ENCODE measurements around the gene GJA4. TPM values are rescaled to one million over a fixed set of nuclear protein-coding genes. Genes with fewer than 3 reads are reported as not detected.

The GJA4 gene
- total RNA-seq, 1 experiment from 2014 or later = not detected

DNA sequence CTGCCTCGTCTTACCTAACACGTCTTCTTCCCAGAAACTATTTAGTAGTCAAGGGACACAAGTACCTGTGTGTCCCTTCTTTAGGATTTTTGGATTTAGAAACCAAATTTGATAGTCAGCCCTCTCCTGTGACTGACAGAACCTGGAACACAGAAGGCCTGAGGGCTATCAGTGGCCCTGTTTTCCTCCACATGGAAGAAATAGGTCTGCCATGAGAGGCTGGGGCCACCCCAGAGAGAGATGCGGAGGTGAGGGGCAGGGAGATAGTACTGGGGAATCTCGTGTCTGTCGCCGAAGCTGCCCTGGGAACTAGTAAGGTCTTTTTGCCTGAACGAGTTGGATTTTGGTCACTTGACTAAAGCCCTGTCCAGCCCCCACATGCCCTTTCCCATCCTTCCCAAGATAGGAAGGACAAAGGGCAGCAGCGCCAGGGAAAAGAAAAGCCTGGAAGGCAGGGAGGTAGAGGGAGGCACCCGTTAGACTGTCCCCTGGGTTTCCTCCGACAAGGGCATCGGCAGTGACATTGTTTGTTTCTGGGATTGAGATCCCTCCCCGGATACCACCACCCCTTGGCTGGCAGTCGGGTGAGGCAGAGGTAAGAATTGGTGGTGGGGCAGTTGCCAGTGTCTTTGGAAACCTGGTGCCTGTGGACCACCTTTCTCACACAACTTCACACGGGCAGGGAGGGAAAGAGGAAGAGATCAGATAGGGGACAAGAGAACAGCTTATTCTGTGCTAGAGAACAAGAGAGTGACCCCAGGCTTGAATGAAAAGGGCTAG, 46.9 kb downstream of the GJA4 start:
- H3K4me3 ChIP-seq (replicated peaks in 1 of 2; ENCODE audit: low read depth in 1 of 2, low read length in 2 of 2) = no peak overlapping the region
- no peak overlapping the region for H3K4me2 ChIP-seq (ENCODE audit: low read length)
- no peaks in the 10 kb centered on the region for H3K9me2 ChIP-seq (ENCODE audit: insufficient read depth)
- no peaks in the 10 kb centered on the region for H3K27me3 ChIP-seq (ENCODE audit: insufficient read depth, low read length)
- H4K20me1 ChIP-seq (ENCODE audit: insufficient read depth) = no peaks in the 10 kb centered on the region
- ChIA-PET POLR2A (no interaction called here), CTCF (no interaction called here), RAD21 (ENCODE audit: low non-redundant PET in 1 of 2, low total read pairs in 2 of 2, uncharacterized antibody in 2 of 2, unreplicated experiment in 2 of 2) (no interaction called here)
- intact Hi-C loops (cut with micrococcal nuclease) = no loop called here
- H3K4me1 ChIP-seq (ENCODE audit: control insufficient read depth in 1 of 2, insufficient read depth in 2 of 2, low read length in 2 of 2) = no peaks in the 10 kb centered on the region
- no TSS peak for BruUV-seq (replicated peaks)
- no peak for ATAC-seq
- TF ChIP-seq TCF7L2 (IDR thresholded peaks at IDR 0.05; ENCODE audit: borderline replicate concordance, extremely low read depth, insufficient read depth, insufficient read length) = no peak
- TF ChIP-seq EGR1 (IDR thresholded peaks at IDR 0.05; ENCODE audit: low read depth) = no peak
- TF ChIP-seq, protein P1, sequence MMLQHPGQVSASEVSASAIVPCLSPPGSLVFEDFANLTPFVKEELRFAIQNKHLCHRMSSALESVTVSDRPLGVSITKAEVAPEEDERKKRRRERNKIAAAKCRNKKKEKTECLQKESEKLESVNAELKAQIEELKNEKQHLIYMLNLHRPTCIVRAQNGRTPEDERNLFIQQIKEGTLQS (IDR thresholded peaks at IDR 0.05) = no peak
- no peak for TF ChIP-seq FOSL1 (IDR thresholded peaks at IDR 0.05; ENCODE audit: low read depth)
- TF ChIP-seq EZH2 (IDR thresholded peaks at IDR 0.05) = no peak
- TF ChIP-seq JUND (IDR thresholded peaks at IDR 0.05) = no peak
- TF ChIP-seq POLR2AphosphoS5 (IDR thresholded peaks at IDR 0.05; ENCODE audit: low read depth, low read length) = no peak
- TF ChIP-seq SIN3A (IDR thresholded peaks at IDR 0.05; ENCODE audit: low read depth) = no peak
- no peak for TF ChIP-seq POLR2A (IDR thresholded peaks at IDR 0.05; ENCODE audit: borderline replicate concordance, extremely low read depth, insufficient read depth, insufficient read length)
- no peak for TF ChIP-seq SP1 (IDR thresholded peaks at IDR 0.05; ENCODE audit: low read depth)
- TF ChIP-seq ZNF274 (IDR thresholded peaks at IDR 0.05; ENCODE audit: low read depth, low read length) = no peak
- TF ChIP-seq SRF (IDR thresholded peaks at IDR 0.05; ENCODE audit: low read depth) = no peak
- TF ChIP-seq CEBPB (IDR thresholded peaks at IDR 0.05; ENCODE audit: low read depth) = no peak
- TF ChIP-seq ZBTB33 (IDR thresholded peaks at IDR 0.05; ENCODE audit: extremely low read depth, insufficient replicate concordance, low read length) = no peak
- TF ChIP-seq, protein P2, sequence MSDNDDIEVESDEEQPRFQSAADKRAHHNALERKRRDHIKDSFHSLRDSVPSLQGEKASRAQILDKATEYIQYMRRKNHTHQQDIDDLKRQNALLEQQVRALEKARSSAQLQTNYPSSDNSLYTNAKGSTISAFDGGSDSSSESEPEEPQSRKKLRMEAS (IDR thresholded peaks at IDR 0.05) = no peak
- no peak for DNase-seq (ENCODE audit: low read depth, low spot score)
- H2AFZ ChIP-seq (ENCODE audit: low read depth, low read length, poor library complexity, severe bottlenecking) = no peak overlapping the region
- no peaks in the 10 kb centered on the region for H3K79me2 ChIP-seq (ENCODE audit: insufficient read depth, low read length)
- no peaks in the 10 kb centered on the region for H3K9me3 ChIP-seq (ENCODE audit: control insufficient read depth in 1 of 2, insufficient read depth in 1 of 2, low read depth in 1 of 2, low read length in 2 of 2)
- H3K36me3 ChIP-seq (ENCODE audit: control insufficient read depth in 1 of 2, insufficient read depth in 2 of 2, low read length in 2 of 2) = no peaks in the 10 kb centered on the region
- H3K27ac ChIP-seq (ENCODE audit: low read depth, low read length) = no peak overlapping the region
- H3K9ac ChIP-seq (ENCODE audit: low read length) = no peak overlapping the region
